NCI-H128 (cell line): ENCODE results near the gene GYG1.

Experiments used
- DNase-seq: peaks from one replicate; lab custom pipeline; 2025; ENCODE audit not compliant: unreplicated experiment; lab: John Stamatoyannopoulos, UW

The GYG1 gene

DNA sequence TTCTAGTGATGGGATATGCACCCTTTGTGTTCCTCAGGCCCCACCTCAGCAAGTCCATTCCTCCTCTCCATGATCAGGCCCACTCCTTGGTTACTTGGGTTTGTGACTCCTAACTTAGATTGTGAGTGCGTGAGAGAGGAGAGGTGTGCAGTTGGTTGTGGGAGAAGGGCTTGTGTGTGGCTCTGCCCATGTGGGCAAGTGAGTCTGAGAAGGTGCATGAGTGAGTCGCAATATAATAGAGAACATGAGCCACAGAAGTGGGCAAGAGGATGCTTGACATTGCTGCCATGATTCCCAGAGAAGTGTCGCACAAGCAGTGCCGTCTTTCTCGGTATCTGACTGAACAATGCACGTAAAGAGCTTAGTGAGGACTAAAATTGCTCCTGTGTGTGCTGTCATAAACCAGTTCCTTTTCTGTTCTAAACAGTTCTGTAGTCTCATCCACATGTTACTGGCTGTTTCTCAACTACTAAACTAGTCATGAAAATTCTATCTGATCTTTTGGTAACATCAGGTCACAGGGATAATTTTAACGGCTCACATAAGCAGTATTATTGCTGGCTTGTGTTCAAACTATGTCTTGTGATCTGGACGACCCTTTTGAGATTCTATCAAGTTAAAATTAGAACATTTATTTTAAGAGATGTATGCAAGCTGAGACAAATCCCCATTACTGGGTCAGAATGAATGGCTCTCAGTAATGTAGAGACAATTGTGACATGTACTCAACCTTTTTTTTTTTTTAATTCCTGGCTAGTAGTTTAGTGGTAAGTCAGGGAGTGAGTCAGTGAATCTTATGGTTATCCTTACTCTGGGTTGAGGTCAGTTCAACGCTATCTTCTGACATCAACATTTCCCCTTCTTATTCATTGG, 25.6 kb downstream of the GYG1 start:
- DNase-seq, result no peak

DNA sequence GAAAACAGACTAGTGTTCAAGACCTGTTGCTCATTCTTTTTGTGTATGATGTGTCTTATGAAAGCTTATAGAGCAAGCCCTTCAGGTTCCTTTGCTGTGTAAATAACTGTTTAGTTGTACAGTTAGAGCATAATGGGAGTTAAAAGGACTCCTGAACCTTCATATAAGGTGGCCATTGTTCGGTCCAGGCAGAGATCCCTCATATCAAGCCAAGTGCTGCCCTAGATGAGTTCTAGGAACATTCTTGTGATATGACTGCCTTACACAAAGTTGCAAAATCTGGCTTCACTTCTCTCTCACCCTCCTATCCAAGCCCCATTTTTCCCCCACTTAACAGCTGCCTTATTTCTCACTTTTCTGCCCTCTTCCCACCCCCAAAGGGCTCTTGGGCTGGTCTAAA, 26.9 kb downstream of the GYG1 start:
- DNase-seq, result no peak

DNA sequence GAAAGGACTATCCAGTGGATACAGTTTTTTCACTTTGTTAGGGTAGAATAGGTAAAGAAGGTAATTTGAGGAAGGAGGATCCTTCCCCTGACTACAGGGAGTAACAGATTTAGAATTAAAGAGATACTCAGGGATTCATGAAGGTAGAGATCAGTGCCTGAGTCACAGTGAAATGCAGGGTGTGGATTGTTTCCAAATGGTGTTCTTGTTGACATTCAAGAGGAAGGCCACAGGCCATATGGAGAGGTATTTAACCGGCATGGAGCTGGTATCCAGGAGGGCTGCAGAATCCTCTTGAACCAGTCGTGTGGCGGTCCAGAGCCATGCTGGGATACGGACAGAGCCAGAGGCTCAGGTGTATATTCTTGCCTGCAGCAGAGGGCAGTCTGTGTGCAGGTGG, 28.2 kb downstream of the GYG1 start:
- DNase-seq, result no peak

DNA sequence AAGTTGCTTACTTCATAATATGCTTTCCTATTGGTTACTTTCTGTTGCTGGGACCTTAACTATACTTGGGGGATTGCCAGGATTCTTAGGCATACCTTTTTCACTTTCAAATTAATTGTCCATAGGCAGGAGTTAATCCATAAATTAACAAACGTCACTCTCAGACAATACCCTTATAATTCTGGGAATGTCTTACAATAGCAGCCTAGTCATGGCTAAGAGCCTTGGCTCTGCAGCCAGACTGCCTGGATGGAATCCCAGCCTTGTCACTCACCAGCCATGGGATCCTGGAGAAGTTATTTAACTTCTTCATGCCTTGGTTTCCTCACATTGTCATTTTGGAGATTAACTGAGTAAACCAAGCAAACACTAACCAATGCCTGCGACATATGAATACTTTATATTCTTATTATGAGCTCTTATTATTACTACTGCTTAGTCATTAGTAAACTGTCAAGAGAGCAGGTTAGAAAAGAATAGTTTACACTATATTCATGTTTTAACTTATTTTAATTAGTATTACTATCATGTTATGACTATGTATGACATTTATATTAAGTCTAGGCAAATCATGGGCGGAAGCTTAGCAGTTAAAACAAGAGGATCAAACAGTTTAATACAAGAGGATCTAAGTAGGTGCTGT, 29.0 kb downstream of the GYG1 start:
- DNase-seq, result no peak

DNA sequence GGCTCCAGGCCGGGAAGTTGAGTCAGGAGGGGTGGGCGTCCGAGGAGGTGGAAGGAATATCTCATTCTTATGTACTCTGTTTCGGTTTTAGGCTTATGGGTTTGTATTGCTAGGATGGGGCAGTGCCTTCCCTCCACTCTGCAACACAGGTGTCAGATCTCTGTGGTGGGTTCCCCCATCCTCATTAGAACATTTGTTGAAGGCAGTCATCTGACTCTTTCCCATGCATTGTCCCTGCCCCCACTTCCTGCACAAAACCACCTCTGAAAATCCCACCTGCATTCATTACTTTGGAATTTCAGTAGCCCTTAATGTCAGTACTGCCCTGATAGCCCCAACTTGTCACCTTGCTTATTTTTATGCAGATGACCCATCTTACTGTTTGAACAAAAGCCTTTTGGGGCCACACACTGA, 29.5 kb downstream of the GYG1 start:
- DNase-seq, result no peak

DNA sequence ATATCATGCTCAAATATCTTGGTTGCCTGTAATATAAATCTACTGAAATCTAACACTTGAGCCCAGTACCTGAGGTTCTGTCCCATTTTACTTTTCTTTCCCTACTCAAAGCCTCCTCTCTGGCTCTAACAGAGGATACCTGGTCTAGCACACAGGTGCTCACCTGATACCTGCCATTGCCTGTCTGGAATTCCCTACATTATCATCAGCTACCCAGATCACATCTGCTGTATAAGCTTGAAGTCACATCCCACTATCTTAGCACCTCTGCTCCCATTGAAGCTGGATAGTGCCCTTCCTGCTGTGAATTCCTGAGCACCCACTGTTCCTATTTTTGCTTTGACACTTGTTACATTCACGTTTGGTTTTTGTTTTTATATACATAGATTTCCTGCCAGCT, 30.5 kb downstream of the GYG1 start:
- no peak for DNase-seq

DNA sequence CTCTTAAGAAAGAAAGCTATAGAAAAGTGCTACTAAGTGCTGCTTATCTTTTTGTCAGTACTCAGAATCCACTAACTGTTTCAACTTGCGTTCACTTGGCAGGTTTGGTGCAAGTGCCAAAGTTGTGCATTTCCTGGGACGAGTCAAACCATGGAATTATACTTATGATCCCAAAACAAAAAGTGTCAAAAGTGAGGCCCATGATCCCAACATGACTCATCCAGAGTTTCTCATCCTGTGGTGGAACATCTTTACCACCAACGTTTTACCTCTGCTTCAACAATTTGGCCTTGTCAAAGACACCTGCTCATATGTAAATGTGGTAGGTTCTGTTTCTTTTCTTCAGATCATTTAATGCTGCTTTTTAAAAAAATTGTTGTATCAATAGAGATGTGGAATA, 32.6 kb downstream of the GYG1 start:
- no peak for DNase-seq

DNA sequence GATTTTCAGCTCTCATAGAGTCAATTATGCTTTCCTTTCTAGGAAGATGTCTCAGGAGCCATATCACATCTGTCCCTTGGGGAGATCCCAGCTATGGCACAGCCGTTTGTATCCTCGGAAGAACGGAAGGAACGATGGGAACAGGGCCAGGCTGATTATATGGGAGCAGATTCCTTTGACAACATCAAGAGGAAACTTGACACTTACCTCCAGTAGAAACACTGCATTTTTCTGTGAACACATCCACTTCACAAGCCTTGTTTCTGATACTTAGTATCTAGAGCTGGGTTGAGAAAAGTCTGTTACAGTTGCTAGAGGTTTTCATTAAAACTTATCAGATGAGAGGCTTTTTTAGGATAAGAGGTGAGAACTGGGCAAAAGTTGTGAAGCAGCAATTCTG, 35.4 kb downstream of the GYG1 start:
- no peak for DNase-seq

DNA sequence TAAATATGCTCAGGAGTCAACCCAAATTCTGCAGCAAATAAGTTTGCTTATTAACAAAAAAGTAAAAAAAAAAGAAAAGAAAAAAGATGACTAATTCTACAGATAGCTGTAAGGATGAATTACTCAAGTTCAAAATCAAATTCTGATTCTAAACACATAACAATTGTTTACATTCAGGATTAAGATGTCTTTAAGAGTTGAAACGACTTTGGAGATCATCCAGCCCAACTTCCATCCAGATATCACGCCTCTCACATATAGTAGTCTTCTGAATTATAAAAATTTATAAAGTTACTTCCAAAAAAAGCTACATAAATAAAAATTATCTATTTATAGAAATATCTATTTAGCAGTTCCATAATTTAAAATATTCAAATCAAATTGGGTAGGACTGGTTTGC, 39.8 kb downstream of the GYG1 start:
- no peak for DNase-seq

DNA sequence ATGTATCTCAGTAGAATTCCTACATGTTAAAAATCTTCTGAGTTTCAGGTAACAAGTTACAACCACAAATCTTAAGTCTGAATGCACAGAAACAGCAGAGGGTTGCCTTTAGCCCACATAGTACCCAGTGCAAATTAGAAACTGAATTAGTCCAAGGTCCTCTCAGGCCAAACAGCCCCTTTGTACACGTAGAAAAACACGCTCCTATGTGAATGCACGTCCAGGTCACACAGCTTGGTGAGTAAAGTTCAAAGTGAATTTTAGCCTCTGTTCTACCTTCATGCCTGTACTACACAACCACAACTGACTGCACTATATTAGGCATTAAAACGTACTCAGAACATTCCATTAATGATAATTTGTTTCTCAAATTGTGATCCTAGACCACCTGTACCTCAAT, 46.3 kb downstream of the GYG1 start:
- DNase-seq, result no peak

DNA sequence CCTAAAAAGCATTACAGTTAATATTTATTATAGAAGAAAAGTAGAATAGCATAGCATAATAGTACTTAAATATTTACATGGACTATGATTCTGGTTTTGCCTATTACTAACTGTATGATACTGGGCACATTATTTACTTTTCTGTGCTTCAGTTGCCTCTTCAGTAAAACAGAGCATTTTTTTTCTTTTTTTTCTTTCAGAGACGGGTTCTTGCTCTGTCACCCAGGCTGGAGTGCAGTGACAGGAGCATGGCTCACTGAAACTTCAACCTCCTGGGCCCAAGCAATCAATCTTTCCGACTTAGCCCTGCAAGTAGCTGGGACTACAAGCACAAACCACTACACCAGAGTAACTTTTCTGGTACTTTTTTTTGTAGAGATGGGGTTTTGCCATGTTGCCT, 47.0 kb downstream of the GYG1 start:
- DNase-seq, result no peak

DNA sequence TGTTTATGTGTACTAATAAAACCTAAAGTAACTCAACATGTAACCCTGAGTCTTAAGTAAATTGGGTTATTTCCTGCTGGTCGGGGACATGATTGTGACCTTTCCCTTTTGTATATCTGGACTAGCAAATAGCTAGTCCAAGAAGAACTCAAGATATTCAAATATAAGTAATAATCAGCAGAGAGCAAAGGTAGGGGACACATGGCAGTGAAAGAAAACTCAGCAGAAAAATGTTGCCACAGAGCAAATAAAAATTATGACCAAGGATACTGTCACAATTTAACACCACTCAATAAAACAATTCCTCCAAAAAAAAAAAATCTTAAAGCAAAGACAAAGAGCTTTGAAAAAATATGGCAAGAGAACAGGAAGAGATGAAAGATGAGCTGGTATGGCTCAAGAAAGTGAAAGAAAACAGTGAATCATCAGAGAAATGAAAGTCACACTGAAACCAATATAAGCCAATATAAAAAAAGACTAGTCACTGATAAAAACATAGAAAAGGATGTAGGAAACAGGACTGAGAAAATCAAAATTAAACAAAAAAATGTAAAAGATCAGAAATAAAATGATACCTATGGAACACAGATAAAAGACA, 51.5 kb downstream of the GYG1 start:
- DNase-seq, result no peak

DNA sequence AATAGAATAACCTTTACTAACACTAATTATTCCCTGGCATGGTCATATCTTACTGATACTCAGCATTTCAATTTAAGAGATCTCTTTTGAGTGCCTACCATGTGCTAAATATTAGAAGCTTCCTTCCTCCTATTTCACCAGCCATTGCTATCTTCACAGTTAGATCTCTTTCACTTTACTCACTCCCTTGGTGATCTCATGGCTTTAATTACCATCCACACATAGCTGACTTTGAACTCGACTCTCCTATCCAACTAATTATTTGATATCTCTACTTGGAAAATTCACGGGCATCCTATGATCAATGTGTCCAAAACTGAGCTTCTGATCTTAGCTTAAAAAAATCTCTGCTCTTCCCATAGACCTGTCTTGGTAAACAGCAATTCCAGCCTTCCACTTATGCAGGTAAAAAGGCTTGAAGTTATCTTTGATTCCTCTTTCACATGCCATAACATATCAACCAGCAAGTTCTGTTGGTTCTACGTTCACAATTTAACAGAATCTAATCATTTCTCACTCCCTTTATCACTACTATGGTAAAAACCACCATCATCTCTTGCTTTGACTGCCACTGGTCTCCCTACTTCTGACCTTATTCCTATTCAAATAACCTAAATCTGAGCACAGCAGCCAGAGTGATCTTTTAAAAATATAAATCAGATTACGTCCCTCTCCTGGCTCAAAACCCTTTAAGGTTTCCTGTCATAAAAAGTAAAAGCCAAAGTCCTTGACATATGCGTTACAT, 53.2 kb downstream of the GYG1 start:
- no peak for DNase-seq

DNA sequence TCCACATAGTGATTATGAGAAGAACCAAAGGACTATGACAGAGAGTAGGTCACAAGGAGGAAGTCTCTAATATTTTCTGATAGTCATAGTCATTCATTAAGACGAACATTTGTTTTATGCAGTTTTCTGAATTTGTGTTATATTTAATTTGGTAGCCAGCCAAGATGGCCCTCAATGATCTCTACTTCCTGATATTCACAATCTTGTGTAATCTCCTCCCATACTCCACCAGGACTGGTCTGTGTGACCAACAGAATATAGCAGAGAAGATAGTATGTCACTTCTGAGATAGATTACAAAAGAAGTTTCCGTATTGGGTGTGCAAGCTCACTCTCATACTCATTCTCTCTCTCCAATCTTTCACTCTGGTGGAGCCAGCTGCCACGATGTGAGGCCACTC, 64.2 kb downstream of the GYG1 start:
- no peak for DNase-seq

DNA sequence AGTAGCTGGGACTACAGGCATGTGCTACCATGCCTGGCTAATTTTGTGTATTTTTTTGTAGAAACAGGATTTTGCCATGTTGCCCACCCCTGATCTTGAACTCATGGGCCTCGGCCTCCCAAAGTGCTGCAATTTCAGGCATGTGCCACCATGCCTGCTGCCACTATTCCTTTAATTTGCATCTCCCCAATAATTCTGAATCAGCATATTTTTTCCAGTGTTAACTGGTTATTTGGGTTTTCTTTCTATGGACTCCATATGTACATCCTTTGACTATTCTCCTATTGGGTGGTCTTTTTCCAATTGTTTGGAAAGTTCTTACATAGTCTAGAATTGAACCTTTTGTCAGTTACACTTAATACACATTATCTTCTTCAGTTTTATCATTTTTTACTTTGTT, 66.9 kb downstream of the GYG1 start:
- DNase-seq, result no peak

DNA sequence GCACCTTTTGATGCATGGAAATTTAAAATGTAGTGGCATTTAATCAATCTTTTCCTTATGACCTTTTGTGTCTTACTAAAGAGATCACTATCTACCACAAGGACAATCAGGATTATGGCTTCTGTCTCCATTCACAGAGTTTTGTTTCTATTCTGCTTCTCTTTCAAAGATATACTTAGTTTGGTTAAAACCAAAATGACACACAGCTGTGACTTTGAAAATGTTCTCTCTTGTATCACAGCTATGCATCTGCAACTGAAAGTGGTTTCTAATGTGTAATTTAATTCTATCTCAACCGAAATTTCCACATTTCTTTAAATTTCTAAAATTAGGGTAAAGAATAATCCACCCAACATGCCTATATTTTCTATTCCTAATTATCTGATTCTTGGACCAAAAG, 67.3 kb downstream of the GYG1 start:
- DNase-seq, result no peak

DNA sequence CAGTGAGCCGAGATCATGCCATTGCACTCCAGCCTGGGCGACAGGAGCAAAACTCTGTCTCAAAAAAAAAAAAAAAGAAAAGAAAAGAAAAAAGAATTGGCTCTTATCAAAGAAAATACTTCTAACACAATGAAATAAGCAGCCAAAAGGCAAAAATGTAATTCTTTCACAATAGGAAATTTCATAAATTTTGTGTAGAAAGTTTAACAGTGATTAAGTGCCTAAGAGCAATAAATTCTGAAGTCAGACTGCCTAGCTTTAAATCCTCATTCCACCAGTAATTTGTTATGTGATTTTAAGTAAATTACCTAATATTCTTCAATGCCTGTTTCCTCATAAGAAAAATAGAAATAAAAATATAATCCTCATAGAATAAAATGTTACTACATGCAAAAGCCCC, 70.4 kb downstream of the GYG1 start:
- DNase-seq, result no peak

DNA sequence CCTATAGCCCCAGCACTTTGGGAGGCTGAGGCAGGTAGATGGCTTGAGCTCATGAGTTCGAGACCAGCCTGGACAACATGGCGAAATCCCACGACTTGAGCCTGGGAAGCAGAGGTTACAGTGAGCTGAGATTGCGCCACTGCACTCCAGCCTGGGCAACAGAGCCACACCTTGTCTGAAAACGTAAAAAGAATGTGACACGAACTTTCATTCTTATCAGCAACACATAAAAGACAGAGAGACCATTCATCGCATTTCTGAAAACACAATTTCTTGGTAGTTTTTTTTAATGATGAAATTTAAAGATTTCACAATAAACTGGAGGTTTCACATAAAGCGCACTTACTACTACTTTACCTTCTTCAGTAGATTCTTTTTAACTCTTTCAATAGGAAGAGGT, 76.5 kb downstream of the GYG1 start:
- DNase-seq, result no peak
